HepG2 (cell line): ENCODE data around the gene ZNF324B. TPM values are rescaled to one million over a fixed set of nuclear protein-coding genes. Genes with fewer than 3 reads are reported as not detected.

Experiments used
- AKAP8 ChIP-seq: sonication (generic); formaldehyde crosslinking; IDR thresholded peaks from 2 replicates; pipeline ENCODE4 v1.5.1; 2020; ENCODE audit warnings: mild to moderate bottlenecking, missing genetic modification reagents
- GPN1 ChIP-seq: sonication (generic); formaldehyde crosslinking; IDR thresholded peaks from 2 replicates; pipeline ENCODE4 v1.5.1; 2020; ENCODE audit warnings: missing genetic modification reagents, borderline replicate concordance
- HDAC6 ChIP-seq: fragments of 200-600 bp; sonication (generic); IDR thresholded peaks from 2 replicates; pipeline ENCODE4 v1.7.0; 2017; ENCODE audit warnings: mild to moderate bottlenecking, antibody characterized with exemption, low read length, low read depth
- KLF9 ChIP-seq: IDR thresholded peaks from 2 replicates; pipeline ENCODE4 v1.6.1; 2016; ENCODE audit warnings: low read depth
- MEIS1 ChIP-seq: sonication (generic); formaldehyde crosslinking; IDR thresholded peaks from 2 replicates; pipeline ENCODE4 v1.9.0; 2021; ENCODE audit warnings: mild to moderate bottlenecking, missing genetic modification reagents, moderate library complexity, borderline replicate concordance
- NCOA2 ChIP-seq: sonication (generic); formaldehyde crosslinking; IDR thresholded peaks from 2 replicates; pipeline ENCODE4 v1.8.0; 2022; ENCODE audit warnings: inconsistent platforms
- POGZ ChIP-seq: sonication (generic); formaldehyde crosslinking; IDR thresholded peaks from 2 replicates; pipeline ENCODE4 v1.4.0; 2020; ENCODE audit warnings: mild to moderate bottlenecking, missing genetic modification reagents
- YEATS4 ChIP-seq: sonication (generic); formaldehyde crosslinking; IDR thresholded peaks from 2 replicates; pipeline ENCODE4 v1.4.0; 2020; ENCODE audit warnings: missing genetic modification reagents, borderline replicate concordance
- ZFY ChIP-seq: sonication (generic); formaldehyde crosslinking; IDR thresholded peaks from 2 replicates; pipeline ENCODE4 v1.4.0; 2020; ENCODE audit warnings: missing genetic modification reagents
- ZNF263 ChIP-seq: sonication (generic); formaldehyde crosslinking; IDR thresholded peaks from 2 replicates; pipeline ENCODE4 v1.4.0; 2020; ENCODE audit warnings: missing genetic modification reagents
- ZNF501 ChIP-seq: sonication (generic); formaldehyde crosslinking; IDR thresholded peaks from 2 replicates; pipeline ENCODE4 v1.5.1; 2020; ENCODE audit warnings: mild to moderate bottlenecking, moderate library complexity, missing genetic modification reagents
- ZNF605 ChIP-seq: sonication (generic); formaldehyde crosslinking; IDR thresholded peaks from 2 replicates; pipeline ENCODE4 v1.8.0; 2022; ENCODE audit warnings: mild to moderate bottlenecking, missing genetic modification reagents
- polyA plus RNA-seq, 8 experiments: library from polyadenylated mRNA; depleted of rRNA in 3 of 8; stranded (reverse) in 7 of 8; unstranded in 1 of 8; fragments of >200 nt; fragmentation: Illumina TruSeq in 4 of 8; extraction: Trizol in 4 of 8; gene quantifications; 2 replicates each; pipeline versions ENCODE4 v1.2.1 to v1.2.3, GENCODE V29; 2011 to 2016; ENCODE audit warnings: low read depth in 4 of 8, missing spikeins in 1 of 8, mixed read lengths in 1 of 8; ENCODE audit not compliant: insufficient read depth in 1 of 8
- total RNA-seq, 5 experiments: library from RNA; depleted of rRNA; stranded (reverse); fragments of >200 nt; fragmentation: Illumina TruSeq; extraction: Trizol; gene quantifications; 2 replicates each; pipeline ENCODE4 v1.2.3, GENCODE V29; 2016; ENCODE audit warnings: low read depth in 1 of 5
- TF ChIP-seq, protein P1 (sequence below): sonication (generic); formaldehyde crosslinking; IDR thresholded peaks from 2 replicates; pipeline ENCODE4 v1.4.0; 2020; ENCODE audit warnings: missing genetic modification reagents, borderline replicate concordance
- TF ChIP-seq, protein P2 (sequence below): sonication (generic); formaldehyde crosslinking; IDR thresholded peaks from 2 replicates; pipeline ENCODE4 v1.9.0; 2021; ENCODE audit warnings: missing genetic modification reagents, borderline replicate concordance
- TF ChIP-seq, protein P3 (sequence below): sonication (generic); formaldehyde crosslinking; IDR thresholded peaks from 2 replicates; pipeline ENCODE4 v1.4.0; 2020; ENCODE audit warnings: missing genetic modification reagents, borderline replicate concordance

Gene ZNF324B
- total and polyA plus RNA-seq, 2 of the 13 experiments (the other 11 are each of a cell fraction or from before 2014, with no cell fraction given): 0.53 to 3.0 TPM

DNA sequence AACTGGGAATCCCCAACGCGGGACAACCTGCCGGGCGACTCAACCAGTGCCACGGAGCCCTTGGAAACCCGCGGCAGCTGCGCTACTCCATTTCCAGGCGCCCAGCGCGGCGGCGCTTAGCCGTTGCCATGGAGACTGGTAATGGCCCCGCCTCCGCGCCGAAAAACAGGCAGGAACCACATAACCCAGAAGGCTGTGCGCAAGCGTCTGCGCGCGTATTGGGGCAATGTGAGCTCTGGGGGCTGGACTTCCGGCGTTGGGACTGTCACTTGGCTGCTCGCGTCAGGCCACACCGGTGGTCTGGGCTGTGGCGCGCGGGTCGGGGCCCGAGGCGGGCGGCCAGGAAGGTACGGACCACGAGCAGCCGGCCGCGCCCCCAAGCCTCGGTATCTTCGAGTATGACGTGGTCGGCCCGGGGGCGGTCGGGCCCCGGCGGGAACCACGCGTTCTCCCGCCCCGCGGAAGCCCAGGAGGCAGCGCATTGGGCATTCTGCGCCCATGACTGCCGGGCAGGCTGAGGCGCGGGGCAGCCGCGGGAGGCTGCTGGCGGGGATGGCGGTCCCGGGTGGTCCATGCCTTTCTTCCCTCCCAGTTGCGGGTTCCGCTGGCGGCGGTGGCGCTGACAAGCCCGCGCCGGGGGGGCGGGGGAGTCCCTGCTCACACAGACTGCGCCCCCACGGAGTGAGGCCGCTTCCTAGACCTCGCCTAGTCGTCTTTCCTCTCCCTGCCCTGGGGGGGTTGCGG lies at the start of gene ZNF324B (continued):
- TF ChIP-seq POGZ (CRISPR knock-in tag) (no peak), ZNF605 (CRISPR knock-in tag) (peak; percentile 41; the same call in 1 of the 2 replicates), MEIS1 (CRISPR knock-in tag) (no peak), GPN1 (CRISPR knock-in tag) (no peak), YEATS4 (CRISPR knock-in tag) (peak; percentile 59; the same call in 1 of the 2 replicates), ZNF501 (CRISPR knock-in tag) (peak; percentile 85), HDAC6 (no peak), NCOA2 (no peak), ZNF263 (CRISPR knock-in tag) (no peak), AKAP8 (CRISPR knock-in tag) (no peak), KLF9 (CRISPR knock-in tag) (no peak), ZFY (CRISPR knock-in tag) (peak; percentile 82)
- TF ChIP-seq, protein P1, sequence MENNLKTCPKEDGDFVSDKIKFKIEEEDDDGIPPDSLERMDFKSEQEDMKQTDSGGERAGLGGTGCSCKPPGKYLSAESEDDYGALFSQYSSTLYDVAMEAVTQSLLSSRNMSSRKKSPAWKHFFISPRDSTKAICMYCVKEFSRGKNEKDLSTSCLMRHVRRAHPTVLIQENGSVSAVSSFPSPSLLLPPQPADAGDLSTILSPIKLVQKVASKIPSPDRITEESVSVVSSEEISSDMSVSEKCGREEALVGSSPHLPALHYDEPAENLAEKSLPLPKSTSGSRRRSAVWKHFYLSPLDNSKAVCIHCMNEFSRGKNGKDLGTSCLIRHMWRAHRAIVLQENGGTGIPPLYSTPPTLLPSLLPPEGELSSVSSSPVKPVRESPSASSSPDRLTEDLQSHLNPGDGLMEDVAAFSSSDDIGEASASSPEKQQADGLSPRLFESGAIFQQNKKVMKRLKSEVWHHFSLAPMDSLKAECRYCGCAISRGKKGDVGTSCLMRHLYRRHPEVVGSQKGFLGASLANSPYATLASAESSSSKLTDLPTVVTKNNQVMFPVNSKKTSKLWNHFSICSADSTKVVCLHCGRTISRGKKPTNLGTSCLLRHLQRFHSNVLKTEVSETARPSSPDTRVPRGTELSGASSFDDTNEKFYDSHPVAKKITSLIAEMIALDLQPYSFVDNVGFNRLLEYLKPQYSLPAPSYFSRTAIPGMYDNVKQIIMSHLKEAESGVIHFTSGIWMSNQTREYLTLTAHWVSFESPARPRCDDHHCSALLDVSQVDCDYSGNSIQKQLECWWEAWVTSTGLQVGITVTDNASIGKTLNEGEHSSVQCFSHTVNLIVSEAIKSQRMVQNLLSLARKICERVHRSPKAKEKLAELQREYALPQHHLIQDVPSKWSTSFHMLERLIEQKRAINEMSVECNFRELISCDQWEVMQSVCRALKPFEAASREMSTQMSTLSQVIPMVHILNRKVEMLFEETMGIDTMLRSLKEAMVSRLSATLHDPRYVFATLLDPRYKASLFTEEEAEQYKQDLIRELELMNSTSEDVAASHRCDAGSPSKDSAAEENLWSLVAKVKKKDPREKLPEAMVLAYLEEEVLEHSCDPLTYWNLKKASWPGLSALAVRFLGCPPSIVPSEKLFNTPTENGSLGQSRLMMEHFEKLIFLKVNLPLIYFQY (CRISPR knock-in tag): peak; percentile 48; the same call in 1 of the 2 replicates
- TF ChIP-seq, protein P2, sequence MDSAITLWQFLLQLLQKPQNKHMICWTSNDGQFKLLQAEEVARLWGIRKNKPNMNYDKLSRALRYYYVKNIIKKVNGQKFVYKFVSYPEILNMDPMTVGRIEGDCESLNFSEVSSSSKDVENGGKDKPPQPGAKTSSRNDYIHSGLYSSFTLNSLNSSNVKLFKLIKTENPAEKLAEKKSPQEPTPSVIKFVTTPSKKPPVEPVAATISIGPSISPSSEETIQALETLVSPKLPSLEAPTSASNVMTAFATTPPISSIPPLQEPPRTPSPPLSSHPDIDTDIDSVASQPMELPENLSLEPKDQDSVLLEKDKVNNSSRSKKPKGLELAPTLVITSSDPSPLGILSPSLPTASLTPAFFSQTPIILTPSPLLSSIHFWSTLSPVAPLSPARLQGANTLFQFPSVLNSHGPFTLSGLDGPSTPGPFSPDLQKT: no peak
- TF ChIP-seq, protein P3, sequence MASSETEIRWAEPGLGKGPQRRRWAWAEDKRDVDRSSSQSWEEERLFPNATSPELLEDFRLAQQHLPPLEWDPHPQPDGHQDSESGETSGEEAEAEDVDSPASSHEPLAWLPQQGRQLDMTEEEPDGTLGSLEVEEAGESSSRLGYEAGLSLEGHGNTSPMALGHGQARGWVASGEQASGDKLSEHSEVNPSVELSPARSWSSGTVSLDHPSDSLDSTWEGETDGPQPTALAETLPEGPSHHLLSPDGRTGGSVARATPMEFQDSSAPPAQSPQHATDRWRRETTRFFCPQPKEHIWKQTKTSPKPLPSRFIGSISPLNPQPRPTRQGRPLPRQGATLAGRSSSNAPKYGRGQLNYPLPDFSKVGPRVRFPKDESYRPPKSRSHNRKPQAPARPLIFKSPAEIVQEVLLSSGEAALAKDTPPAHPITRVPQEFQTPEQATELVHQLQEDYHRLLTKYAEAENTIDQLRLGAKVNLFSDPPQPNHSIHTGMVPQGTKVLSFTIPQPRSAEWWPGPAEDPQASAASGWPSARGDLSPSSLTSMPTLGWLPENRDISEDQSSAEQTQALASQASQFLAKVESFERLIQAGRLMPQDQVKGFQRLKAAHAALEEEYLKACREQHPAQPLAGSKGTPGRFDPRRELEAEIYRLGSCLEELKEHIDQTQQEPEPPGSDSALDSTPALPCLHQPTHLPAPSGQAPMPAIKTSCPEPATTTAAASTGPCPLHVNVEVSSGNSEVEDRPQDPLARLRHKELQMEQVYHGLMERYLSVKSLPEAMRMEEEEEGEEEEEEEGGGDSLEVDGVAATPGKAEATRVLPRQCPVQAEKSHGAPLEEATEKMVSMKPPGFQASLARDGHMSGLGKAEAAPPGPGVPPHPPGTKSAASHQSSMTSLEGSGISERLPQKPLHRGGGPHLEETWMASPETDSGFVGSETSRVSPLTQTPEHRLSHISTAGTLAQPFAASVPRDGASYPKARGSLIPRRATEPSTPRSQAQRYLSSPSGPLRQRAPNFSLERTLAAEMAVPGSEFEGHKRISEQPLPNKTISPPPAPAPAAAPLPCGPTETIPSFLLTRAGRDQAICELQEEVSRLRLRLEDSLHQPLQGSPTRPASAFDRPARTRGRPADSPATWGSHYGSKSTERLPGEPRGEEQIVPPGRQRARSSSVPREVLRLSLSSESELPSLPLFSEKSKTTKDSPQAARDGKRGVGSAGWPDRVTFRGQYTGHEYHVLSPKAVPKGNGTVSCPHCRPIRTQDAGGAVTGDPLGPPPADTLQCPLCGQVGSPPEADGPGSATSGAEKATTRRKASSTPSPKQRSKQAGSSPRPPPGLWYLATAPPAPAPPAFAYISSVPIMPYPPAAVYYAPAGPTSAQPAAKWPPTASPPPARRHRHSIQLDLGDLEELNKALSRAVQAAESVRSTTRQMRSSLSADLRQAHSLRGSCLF (CRISPR knock-in tag): no peak
